Ovary (tissue), 3 donors: ENCODE data around the gene SENP8.

Source experiments
- CTCF ChIP-seq, 3 donors: fragments of 450-650 bp in 2 of 3; fragments of 200-600 bp in 1 of 3; IDR thresholded peaks; one replicate each; pipeline versions ENCODE4 v1.5.1 to v1.8.0; 2016 to 2022; ENCODE audit warnings: antibody characterized with exemption in 3 of 3, mild to moderate bottlenecking in 1 of 3
- POLR2A ChIP-seq: fragments of 450-650 bp; IDR thresholded peaks from one replicate; pipeline ENCODE4 v1.6.1; 2017; ENCODE audit warnings: antibody characterized with exemption, mild to moderate bottlenecking, moderate library complexity
- donor health status: DM: no; HTN: no; CAD: no.

- no peak for TF ChIP-seq CTCF (IDR thresholded peaks at IDR 0.05)
- TF ChIP-seq POLR2A: no peak
Observed at GRCh38 chr15:72098040-72098439, 20.2 kb upstream of the SENP8 start.
